GM13977 (cell line): ENCODE data around the gene ACTL7A.
A peak's percentile ranks its signal among the peaks of the same experiment; 100 is the strongest.
"Not testable (repeated sequence)": the region's sequence is repeated elsewhere in the genome, so short reads cannot be mapped to it uniquely, and the experiment has no call there.

Experiments
- DNase-seq: peaks from one replicate; pipeline ENCODE4 v3.0.0; 2012; ENCODE audit warnings: low spot score
- CTCF ChIP-seq: IDR thresholded peaks from 2 replicates; pipeline ENCODE4 v1.5.1; 2012; ENCODE audit warnings: mild to moderate bottlenecking, control low read depth; ENCODE audit not compliant: insufficient read depth; ENCODE audit errors: extremely low read depth, missing control alignments
- in situ Hi-C: fragments of 300-500 bp; cut with MboI; formaldehyde crosslinking; loops from one replicate; pipeline ENCODE4 v1.12.0; 2022; ENCODE audit warnings: low sequenced_read_pairs, low pct_unique_long_range_greater_than_20kb, mixed read lengths, inconsistent platforms; ENCODE audit not compliant: unreplicated experiment

Gene ACTL7A

GRCh38 chr9:108882052-108882888, 20.2 kb downstream of the ACTL7A start:
- in situ Hi-C loops, result no loop called here
- no peak for DNase-seq
- TF ChIP-seq CTCF, result no peak

DNA sequence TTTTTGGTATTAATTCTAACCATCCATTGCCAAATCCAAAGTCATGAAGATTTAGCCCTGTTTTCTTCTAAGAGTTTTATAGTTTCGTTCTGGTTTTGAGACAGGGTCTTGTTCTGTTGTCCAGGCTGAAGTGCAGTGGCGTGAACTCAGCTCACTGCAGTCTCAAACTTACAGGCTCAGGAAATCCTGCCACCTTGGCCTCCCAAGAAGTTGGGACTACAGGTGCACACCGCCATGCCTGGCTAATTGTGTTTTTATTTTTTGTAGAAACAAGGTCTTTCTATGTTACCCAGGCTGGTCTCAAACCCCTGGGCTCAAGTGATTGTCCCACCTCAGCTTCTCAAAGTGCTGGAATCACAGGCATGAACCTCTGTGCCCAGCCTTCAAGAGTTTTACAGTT, 21.0 kb downstream of the ACTL7A start:
- in situ Hi-C loops, result no loop called here
- TF ChIP-seq CTCF, result no peak
- DNase-seq, result no peak

DNA sequence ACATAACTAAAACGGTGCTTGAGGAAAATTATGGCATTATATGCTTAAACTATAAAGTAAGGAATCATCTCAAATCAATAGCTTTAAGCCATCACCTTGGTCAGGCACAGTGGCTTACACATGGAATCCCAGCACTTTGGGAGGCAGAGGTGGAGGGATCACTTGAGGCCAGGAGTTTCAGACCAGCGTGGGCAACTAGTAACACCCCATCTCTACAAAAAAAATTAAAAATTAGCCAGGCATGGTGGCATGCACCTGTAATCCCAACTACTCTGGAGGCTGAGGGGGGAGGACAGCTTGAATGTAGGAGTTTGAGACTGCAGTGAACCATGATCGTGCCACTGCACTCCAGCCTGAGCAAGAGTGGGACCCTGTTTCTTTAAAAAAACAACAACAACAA, 22.6 kb downstream of the ACTL7A start:
- DNase-seq, result no peak
- no peak for TF ChIP-seq CTCF
- in situ Hi-C loops, result no loop called here

DNA sequence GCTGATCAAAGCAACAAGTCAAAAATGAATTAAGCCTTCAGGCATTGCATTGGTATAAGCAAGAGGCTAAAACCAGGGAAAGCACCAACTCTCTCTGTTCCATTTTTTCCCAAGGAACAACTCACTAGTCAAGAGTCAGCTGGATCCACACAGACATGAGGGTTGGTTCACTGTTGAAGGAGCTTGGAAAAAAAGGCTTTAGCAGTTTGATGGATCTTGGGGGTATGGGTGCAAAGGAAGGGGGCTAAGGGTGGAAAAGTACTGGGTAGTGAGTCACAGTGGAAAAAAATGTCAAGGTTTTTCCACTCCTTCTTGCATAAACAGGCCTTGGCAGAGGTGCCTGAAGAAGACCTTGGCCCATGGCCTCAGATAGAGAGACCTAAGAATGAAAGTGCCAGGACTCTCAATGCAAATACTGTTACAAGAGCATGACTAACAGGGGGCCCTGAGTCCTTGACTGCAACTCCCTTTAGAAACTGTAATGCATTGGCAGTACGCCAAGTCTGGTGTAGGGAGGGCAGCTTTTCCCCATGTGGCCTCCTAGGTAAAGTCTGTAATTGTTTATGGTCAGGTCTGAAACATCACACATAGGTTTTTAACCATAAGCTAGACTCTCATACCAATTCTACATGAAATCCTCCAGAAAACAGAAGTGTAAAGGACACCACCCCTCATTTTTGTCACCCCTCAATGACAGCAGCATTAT, 23.7 kb downstream of the ACTL7A start:
- DNase-seq, result peak; percentile 73
- in situ Hi-C loops, result no loop called here
- no peak for TF ChIP-seq CTCF

DNA sequence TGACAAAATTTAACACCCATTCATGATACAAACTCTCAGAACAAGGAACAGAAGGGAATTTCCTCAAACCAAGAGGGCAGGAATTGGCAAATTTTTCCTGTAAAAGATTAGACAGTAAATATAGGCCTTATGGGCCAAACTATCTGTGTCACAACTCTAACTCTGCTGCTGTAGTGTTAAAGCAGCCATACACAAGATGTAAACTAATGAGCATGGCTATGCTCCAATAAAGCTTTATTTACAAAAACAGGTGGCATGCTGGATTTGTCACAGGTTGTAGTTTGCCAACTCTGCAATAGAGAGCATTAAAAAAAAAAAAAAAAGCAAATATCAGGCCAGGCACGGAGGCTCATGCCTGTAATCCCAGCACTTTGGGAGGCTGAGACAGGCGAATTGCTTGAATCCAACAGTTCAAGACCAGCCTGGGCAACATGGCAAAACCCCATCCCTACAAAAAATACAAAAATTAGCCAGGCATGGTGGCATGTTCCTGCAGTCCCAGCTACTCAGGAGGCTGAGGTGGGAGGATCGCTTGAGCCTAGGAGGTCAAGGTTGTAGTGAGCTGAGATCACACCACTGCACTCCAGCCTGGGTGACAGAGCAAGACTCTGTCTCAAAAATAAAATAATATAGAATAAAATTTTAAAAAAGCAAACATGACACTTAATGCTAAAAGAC, 24.7 kb downstream of the ACTL7A start:
- DNase-seq, in situ Hi-C loops: not testable (repeated sequence)

GRCh38 chr9:108889649-108890067, 27.6 kb downstream of the ACTL7A start:
- TF ChIP-seq CTCF, result no peak
- in situ Hi-C loops, result no loop called here
- no peak for DNase-seq
